Measurements from ENCODE around the gene SHTN1.

SHTN1 gene

DNA sequence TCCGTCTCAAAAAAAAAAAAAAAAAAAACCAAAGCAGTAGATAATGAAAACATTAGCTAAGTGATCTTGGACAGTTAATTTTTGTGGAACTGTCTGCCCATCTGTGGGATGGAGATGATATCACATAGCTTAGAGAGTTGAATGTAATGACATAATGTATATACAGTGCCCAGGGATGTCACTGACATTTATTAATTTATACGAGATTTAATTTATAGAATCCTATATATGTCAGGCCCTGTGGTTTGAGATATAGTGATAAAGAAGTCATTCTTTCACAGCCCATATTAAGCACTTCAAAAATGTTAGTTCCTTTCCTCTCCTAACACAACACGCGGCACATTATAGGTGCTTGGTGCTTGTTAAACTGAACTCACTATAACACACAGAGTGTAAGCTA lies 151.7 kb downstream of the SHTN1 start:
- no peak overlapping the region for H3K27ac ChIP-seq (ENCODE audit: low read depth, low read length)
- peaks cover 3% of the 10 kb centered on the region; the same call in 1 of the 2 replicates for H3K9me3 ChIP-seq (ENCODE audit: control insufficient read depth, insufficient read depth, low read length)
- H3K27me3 ChIP-seq (ENCODE audit: control insufficient read depth, insufficient read depth, low read length), result peaks cover 12% of the 10 kb centered on the region; the same call in 1 of the 2 replicates
- no peak overlapping the region for H3K4me3 ChIP-seq (ENCODE audit: low read depth, low read length)
- no peaks in the 10 kb centered on the region for H3K36me3 ChIP-seq (ENCODE audit: control insufficient read depth, insufficient read depth, low read length)
- H3K9ac ChIP-seq (ENCODE audit: low read depth, low read length), result no peak overlapping the region
- H3K4me1 ChIP-seq (ENCODE audit: control insufficient read depth, insufficient read depth, low read length), result peaks cover 12% of the 10 kb centered on the region

DNA sequence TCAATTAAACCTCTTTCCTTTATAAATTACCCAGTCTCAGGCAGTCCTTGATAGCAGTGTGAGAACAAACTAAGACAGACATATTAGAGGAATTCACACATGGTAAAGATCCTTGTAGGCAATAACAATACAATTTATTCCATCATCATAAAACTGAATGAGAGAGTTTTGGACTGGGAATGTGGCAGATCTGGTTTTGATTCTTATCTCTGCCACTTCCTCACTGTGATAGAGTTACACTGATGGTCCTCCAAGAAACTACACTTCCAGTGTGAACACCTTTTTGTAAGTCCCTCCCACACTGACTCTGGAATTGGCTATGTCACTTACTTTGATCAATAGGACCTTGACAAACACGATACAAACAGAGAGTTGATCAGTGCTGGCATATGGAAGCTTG lies 152.7 kb downstream of the SHTN1 start:
- Histone ChIP-seq H3K27ac (ENCODE audit: low read depth, low read length) (no peak overlapping the region), H3K27me3 (ENCODE audit: control insufficient read depth, insufficient read depth, low read length) (peaks cover 12% of the 10 kb centered on the region; the same call in 1 of the 2 replicates), H3K9me3 (ENCODE audit: control insufficient read depth, insufficient read depth, low read length) (no peaks in the 10 kb centered on the region), H3K4me1 (ENCODE audit: control insufficient read depth, insufficient read depth, low read length) (peaks cover 18% of the 10 kb centered on the region), H3K36me3 (ENCODE audit: control insufficient read depth, insufficient read depth, low read length) (no peaks in the 10 kb centered on the region), H3K9ac (ENCODE audit: low read depth, low read length) (no peak overlapping the region), H3K4me3 (ENCODE audit: low read depth, low read length) (no peak overlapping the region)

DNA sequence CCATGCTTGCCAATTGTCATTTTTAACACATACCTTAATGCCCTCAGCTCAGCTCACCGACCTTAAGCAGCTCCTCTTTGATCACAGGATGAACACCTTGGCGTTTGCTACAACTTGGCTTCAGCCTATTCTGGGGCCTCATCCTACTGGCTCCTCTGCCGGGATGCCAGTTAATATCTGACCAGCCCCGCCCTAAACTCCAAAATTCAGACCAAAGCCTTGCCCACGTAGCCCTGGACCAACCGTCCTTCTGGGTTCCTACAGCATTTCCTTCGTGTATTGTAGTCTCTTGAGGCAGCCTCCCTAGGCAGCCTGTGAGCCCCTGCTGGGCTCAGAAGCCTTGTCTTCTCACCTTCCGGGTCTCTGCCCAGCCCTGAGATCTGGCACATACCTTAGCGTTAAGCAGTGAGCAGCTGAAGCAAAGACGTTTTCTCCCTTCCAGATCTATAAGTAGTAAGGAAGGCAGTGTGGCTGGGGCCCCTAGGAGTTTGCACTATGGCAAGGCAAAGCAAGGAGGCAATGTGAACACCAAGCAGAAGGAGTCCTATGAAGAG lies 154.9 kb downstream of the SHTN1 start:
- Histone ChIP-seq H3K36me3 (ENCODE audit: control insufficient read depth, insufficient read depth, low read length) (no peaks in the 10 kb centered on the region), H3K27me3 (ENCODE audit: control insufficient read depth, insufficient read depth, low read length) (peaks cover 12% of the 10 kb centered on the region; the same call in 1 of the 2 replicates), H3K4me1 (ENCODE audit: control insufficient read depth, insufficient read depth, low read length) (peaks cover 26% of the 10 kb centered on the region), H3K4me3 (ENCODE audit: low read depth, low read length) (peak overlapping the region; percentile 88), H3K27ac (ENCODE audit: low read depth, low read length) (peak overlapping the region; percentile 16), H3K9ac (ENCODE audit: low read depth, low read length) (peak overlapping the region; percentile 53; the same call in 1 of the 2 replicates), H3K9me3 (ENCODE audit: control insufficient read depth, insufficient read depth, low read length) (no peaks in the 10 kb centered on the region)

DNA sequence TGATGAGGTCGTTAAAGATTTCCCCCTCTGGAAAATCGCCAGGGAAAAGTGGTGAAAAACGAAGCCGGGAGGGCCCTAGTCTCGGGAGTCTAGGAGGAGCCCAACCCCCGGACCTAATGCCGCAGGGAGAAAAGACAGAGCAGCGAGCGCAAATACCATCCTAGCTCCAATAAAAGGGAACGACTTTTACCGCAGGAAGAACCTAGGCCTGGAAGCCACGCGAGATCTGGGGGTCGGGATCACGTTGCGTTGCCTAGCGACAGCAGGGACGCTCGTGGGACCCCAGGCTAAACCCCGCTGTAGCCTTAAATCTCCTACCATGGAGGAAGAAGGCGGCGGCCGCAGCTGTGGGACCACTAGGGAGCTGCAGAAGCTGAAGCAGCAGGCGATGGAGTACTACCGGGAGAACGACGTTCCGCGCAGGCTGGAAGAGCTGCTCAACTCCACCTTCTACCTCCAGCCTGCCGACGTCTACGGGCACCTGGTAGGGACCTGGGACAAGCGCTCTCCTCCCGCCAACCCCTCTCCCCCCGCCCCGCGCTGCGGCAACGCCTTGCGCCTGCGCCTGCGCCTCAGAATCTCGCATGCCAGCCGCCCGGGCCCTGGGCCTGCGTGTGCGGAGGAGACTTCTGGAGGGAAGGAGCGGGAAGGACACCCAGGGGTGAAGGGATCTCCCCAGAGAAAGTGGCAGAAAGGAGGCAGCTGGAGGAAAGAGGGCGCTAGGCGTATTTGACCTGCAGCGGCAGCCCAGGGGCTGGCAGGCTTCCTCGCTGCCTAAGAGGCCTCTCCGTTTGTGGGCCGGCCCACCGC lies 155.5 kb downstream of the SHTN1 start, which contains the start of gene ENO4:
ENO4 (plus strand) TSS at position 252 of the 810 bp plus-strand sequence; CDS start at position 320, 68 bp downstream.
- peaks cover 32% of the 10 kb centered on the region for H3K4me1 ChIP-seq (ENCODE audit: control insufficient read depth, insufficient read depth, low read length)
- no peaks in the 10 kb centered on the region for H3K9me3 ChIP-seq (ENCODE audit: control insufficient read depth, insufficient read depth, low read length)
- H3K27me3 ChIP-seq (ENCODE audit: control insufficient read depth, insufficient read depth, low read length), result peaks cover 12% of the 10 kb centered on the region; the same call in 1 of the 2 replicates
- peak within 1 kb of the TSS; percentile 70 for H3K9ac ChIP-seq (ENCODE audit: low read depth, low read length)
- H3K27ac ChIP-seq (ENCODE audit: low read depth, low read length), result peak within 1 kb of the TSS; percentile 73
- no peaks in the 10 kb centered on the region for H3K36me3 ChIP-seq (ENCODE audit: control insufficient read depth, insufficient read depth, low read length)
- peak within 1 kb of the TSS; percentile 88 for H3K4me3 ChIP-seq (ENCODE audit: low read depth, low read length)

DNA sequence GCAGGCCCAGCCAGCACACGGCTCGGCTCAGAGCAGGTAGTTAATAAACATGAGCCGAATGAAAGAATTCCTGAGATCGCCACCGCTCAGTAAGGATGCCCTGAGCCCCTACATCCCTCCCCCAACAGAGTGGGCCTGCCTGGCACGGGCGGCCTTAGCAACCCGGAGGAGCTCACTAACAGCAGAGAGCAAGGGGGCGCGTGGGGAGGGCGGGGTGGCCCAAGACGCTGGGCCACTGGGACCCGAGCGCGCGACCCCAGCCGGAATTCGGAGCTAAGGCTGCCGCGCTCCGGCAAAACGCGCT lies 156.1 kb downstream of the SHTN1 start:
- Histone ChIP-seq H3K27me3 (ENCODE audit: control insufficient read depth, insufficient read depth, low read length) (peaks cover 12% of the 10 kb centered on the region; the same call in 1 of the 2 replicates), H3K4me1 (ENCODE audit: control insufficient read depth, insufficient read depth, low read length) (peaks cover 32% of the 10 kb centered on the region), H3K9ac (ENCODE audit: low read depth, low read length) (peak overlapping the region; percentile 70), H3K27ac (ENCODE audit: low read depth, low read length) (peak overlapping the region; percentile 73), H3K4me3 (ENCODE audit: low read depth, low read length) (peak overlapping the region; percentile 88), H3K36me3 (ENCODE audit: control insufficient read depth, insufficient read depth, low read length) (no peaks in the 10 kb centered on the region), H3K9me3 (ENCODE audit: control insufficient read depth, insufficient read depth, low read length) (no peaks in the 10 kb centered on the region)

DNA sequence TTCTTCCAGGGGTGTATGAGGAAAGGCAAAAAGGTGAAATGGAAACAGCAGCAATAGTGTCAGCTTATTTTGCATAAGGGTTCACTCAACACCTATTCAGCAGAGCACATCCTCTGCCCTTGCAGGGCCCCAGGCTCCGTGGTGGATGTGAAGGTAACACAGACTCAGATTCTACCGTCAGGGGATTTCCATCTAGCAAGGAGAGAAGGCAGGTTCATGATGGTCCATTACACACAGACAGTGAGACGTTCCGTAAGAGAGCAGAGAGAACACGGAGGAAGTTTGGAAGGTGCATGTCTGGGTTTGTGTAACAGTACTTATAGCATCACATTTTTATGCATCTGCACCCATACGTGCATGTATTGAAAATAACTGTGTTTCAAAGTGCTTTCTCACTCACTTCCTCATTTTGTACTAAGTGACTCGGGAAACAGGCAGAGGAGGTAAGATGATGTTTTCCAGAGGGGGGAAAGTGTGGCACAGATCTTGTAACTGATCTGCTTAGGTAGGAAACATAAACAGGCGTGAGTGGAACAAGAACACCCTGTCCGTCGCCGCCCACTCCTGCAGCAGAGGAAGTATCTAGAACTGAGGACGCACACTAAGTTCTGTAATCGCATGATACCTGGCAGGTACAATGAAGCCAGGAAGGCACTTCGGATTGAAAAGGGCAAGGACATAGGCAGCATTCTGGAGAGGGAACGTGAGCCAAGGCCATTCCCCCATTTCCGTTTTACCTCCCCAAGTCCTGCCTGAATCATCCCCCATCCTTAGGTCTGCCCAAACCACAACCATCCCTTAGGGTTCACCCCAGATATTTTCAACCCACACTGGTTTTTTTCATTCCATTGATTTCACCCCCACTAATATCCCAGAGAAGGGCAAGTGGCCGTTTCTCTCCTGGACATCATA lies 156.7 kb downstream of the SHTN1 start:
- Histone ChIP-seq H3K27me3 (ENCODE audit: control insufficient read depth, insufficient read depth, low read length) (peaks cover 12% of the 10 kb centered on the region; the same call in 1 of the 2 replicates), H3K9ac (ENCODE audit: low read depth, low read length) (peak overlapping the region; percentile 70), H3K36me3 (ENCODE audit: control insufficient read depth, insufficient read depth, low read length) (no peaks in the 10 kb centered on the region), H3K4me3 (ENCODE audit: low read depth, low read length) (peak overlapping the region; percentile 88), H3K9me3 (ENCODE audit: control insufficient read depth, insufficient read depth, low read length) (no peaks in the 10 kb centered on the region), H3K27ac (ENCODE audit: low read depth, low read length) (no peak overlapping the region), H3K4me1 (ENCODE audit: control insufficient read depth, insufficient read depth, low read length) (peaks cover 32% of the 10 kb centered on the region)

DNA sequence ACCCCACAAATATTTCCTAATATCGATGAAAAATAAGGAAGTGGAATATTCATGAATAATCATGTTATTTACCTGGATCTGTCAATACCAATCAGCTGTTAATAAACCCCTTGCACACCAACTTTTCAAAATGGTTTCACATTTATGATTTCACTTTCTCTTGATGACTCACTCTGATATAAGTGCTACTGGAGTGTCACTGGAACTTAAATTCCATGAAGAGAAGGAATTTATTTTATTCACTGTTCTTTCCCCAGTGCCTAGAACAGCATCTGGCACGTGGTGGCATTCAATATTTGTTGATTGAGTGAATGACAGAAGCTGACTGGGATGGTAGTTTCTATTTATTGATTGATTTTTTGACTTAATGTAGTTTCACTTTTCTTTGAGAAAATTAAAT lies 159.2 kb downstream of the SHTN1 start:
- peaks cover 39% of the 10 kb centered on the region for H3K4me1 ChIP-seq (ENCODE audit: control insufficient read depth, insufficient read depth, low read length)
- H3K27ac ChIP-seq (ENCODE audit: low read depth, low read length), result no peak overlapping the region
- H3K36me3 ChIP-seq (ENCODE audit: control insufficient read depth, insufficient read depth, low read length), result no peaks in the 10 kb centered on the region
- no peaks in the 10 kb centered on the region for H3K9me3 ChIP-seq (ENCODE audit: control insufficient read depth, insufficient read depth, low read length)
- no peak overlapping the region for H3K9ac ChIP-seq (ENCODE audit: low read depth, low read length)
- H3K27me3 ChIP-seq (ENCODE audit: control insufficient read depth, insufficient read depth, low read length), result 0 out of 2 replicates have a peak, but pooled peaks cover 6% of the 10 kb centered on the region
- H3K4me3 ChIP-seq (ENCODE audit: low read depth, low read length), result no peak overlapping the region

DNA sequence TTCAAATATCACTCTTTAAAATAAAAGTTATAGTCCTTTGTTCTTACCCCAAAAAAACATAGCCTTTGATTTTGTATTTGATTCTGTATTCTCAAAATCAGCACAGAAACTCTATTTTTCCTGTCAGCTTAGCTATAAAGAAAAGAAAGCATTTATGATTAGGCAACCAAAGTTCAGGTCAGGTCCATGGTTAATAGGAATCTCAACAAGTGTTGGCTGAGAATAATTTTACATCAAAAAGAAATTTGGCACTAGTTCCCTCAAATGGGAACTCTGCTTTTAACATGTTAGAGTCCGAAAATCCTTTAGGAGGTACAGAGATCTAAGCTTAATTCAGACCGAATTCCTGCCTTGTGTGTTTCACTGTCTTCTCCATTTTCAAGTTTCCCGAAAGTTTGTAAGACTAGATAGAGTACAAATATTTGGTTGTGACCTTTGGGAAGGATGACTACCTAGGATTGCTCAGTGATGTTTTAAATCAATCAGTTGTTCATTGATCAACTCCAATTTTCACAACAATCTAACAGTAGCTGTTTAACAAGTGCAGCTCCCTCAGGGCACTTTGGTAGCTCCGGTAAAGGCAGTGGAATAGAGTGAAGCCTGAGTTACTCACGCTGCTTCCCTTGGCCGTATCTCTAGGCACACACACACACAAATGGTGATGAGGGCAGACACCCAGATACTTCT lies 164.5 kb downstream of the SHTN1 start:
- no peaks in the 10 kb centered on the region for H3K36me3 ChIP-seq (ENCODE audit: control insufficient read depth, insufficient read depth, low read length)
- H3K9ac ChIP-seq (ENCODE audit: low read depth, low read length), result no peak overlapping the region
- no peak overlapping the region for H3K4me3 ChIP-seq (ENCODE audit: low read depth, low read length)
- peak overlapping the region; percentile 3 for H3K27ac ChIP-seq (ENCODE audit: low read depth, low read length)
- H3K9me3 ChIP-seq (ENCODE audit: control insufficient read depth, insufficient read depth, low read length), result no peaks in the 10 kb centered on the region
- peaks cover 64% of the 10 kb centered on the region for H3K4me1 ChIP-seq (ENCODE audit: control insufficient read depth, insufficient read depth, low read length)
- H3K27me3 ChIP-seq (ENCODE audit: control insufficient read depth, insufficient read depth, low read length), result no peaks in the 10 kb centered on the region

DNA sequence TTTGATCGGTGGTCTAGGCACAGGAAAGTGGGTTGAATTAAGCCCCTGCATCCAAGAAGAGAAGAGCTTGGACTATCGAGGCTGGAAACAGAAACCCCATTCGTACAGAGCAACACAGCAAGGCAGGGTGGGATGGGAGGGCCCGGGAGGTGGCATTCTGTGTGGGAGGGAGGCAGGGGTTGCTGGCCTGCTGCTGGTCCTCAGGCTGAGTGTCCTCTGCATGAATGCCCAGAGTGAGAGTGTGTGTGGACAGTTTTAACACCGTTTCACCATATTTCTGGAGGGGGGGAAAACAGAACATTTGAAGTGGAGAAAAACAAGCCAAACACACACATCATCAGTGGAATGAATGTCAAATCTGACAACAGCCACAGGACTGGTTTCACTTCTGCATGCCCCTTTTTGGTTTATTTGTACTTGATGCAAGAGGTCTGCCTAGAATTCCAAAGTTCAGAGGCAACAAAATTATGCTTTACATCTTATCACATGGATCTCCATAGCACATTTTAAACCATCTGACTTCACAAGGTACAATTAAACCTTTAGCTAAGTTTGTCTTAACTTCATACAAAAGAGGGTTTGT lies 166.8 kb downstream of the SHTN1 start:
- Histone ChIP-seq H3K9me3 (ENCODE audit: control insufficient read depth, insufficient read depth, low read length) (no peaks in the 10 kb centered on the region), H3K4me3 (ENCODE audit: low read depth, low read length) (no peak overlapping the region), H3K27ac (ENCODE audit: low read depth, low read length) (no peak overlapping the region), H3K27me3 (ENCODE audit: control insufficient read depth, insufficient read depth, low read length) (no peaks in the 10 kb centered on the region), H3K9ac (ENCODE audit: low read depth, low read length) (no peak overlapping the region), H3K36me3 (ENCODE audit: control insufficient read depth, insufficient read depth, low read length) (no peaks in the 10 kb centered on the region), H3K4me1 (ENCODE audit: control insufficient read depth, insufficient read depth, low read length) (peaks cover 76% of the 10 kb centered on the region)

DNA sequence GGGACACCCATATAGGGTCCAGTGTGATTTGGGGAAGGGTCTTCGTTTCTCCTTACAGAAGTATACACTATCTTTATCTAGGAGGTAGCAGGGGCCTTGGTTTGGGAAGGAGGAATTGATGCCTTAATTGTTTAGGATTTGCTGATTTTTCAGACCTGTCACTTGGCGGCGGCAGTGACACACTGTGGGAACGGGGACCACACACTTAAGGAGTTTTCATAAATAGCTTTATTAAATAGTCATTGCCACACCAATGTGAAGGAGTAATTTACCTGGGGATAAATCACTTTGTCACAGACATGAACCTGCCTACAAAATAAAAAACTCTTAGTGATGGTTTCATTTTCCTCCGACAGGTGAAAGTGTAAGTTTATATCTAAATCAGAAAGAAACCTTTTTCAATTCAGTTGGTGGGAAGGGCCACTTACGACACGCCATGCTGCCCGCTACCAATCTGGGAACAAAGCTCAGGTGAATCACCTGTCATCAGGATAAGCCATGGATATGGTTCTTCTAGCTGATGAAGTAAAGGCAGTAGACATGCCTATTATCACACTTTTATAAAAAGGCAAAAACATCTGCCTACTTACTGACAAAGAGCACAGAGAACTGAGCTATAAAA lies 168.0 kb downstream of the SHTN1 start:
- Histone ChIP-seq H3K9me3 (ENCODE audit: control insufficient read depth, insufficient read depth, low read length) (no peaks in the 10 kb centered on the region), H3K4me1 (ENCODE audit: control insufficient read depth, insufficient read depth, low read length) (peaks cover 78% of the 10 kb centered on the region), H3K9ac (ENCODE audit: low read depth, low read length) (no peak overlapping the region), H3K27ac (ENCODE audit: low read depth, low read length) (peak overlapping the region; percentile 83), H3K36me3 (ENCODE audit: control insufficient read depth, insufficient read depth, low read length) (no peaks in the 10 kb centered on the region), H3K27me3 (ENCODE audit: control insufficient read depth, insufficient read depth, low read length) (no peaks in the 10 kb centered on the region), H3K4me3 (ENCODE audit: low read depth, low read length) (no peak overlapping the region)
